Measurements from ENCODE around the gene SRSF12. TPM values are rescaled to one million over a fixed set of nuclear protein-coding genes. Genes with fewer than 3 reads are reported as not detected.

SRSF12 gene
- total RNA-seq, 4 donors from 2014 or later: not detected

DNA sequence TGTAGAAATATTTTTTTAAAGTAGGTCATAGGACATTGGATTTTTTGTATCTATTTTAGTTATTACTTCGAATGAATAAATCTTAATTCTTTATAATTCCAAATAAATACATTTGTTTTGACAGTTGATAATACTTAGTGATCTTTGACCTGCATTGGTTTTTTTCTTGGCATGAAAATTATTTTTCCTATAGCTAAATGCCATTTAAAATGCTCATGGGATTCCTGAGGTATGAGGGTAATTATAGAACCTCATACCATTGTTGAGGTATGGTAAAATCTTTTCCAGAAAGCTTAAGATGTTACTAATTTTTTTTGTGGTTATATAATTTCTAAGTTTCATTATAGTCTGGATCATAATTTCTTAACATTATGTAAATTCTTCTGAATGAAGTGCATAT, 36.3 kb upstream of the SRSF12 start:
- Histone ChIP-seq H3K9me3 (no peaks in the 10 kb centered on the region), H3K36me3 (peaks cover 0 to 4% (median 0%) of the 10 kb centered on the region in 3 donors), H3K4me1 (no peaks in the 10 kb centered on the region), H3K27ac (no peak overlapping the region), H3K27me3 (no peaks in the 10 kb centered on the region), H3K4me3 (no peak overlapping the region)
- no peak for TF ChIP-seq POLR2A (IDR thresholded peaks at IDR 0.05)
- TF ChIP-seq, protein P1, sequence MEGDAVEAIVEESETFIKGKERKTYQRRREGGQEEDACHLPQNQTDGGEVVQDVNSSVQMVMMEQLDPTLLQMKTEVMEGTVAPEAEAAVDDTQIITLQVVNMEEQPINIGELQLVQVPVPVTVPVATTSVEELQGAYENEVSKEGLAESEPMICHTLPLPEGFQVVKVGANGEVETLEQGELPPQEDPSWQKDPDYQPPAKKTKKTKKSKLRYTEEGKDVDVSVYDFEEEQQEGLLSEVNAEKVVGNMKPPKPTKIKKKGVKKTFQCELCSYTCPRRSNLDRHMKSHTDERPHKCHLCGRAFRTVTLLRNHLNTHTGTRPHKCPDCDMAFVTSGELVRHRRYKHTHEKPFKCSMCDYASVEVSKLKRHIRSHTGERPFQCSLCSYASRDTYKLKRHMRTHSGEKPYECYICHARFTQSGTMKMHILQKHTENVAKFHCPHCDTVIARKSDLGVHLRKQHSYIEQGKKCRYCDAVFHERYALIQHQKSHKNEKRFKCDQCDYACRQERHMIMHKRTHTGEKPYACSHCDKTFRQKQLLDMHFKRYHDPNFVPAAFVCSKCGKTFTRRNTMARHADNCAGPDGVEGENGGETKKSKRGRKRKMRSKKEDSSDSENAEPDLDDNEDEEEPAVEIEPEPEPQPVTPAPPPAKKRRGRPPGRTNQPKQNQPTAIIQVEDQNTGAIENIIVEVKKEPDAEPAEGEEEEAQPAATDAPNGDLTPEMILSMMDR (IDR thresholded peaks at IDR 0.05): no peak
- DNase-seq: no peak

DNA sequence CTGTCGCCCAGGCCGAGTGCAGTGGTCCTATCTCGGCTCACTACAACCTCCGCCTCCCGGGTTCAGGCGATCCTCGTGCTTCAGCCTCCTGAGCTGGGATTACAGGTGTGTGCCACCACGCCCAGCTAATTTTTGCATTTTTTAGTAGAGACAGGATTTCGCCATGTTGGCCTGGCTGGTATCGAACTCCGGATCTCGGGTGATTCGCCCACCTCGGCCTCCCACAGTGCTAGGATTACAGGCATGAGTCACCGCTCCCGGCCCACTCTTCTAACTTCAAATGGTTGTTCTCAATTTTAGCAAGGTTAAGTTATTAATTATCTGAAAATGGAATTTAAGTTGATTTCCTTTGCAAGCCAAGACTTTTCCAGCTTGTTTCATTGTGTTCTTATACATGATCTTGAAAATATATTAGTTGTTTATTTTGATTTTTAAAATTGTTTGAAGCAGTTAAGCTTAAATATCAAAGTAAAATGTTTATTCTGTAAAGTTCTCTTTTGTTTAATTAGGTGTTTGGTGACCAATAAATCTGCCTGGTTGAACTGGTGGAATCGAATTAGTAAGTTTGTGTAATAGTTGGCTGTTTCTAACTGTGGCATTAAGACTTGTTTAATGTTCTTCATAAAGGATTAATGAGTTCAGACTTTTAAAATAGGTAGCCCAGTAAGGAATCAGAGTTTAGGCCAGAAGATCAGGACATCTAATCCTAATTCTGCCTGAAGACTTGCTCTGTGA, 30.3 kb upstream of the SRSF12 start:
- no peak overlapping the region for H3K4me3 ChIP-seq
- H3K9me3 ChIP-seq: no peaks in the 10 kb centered on the region
- peak overlapping the region in 1 of 4 donors; percentile 89 for H3K27ac ChIP-seq
- H3K4me1 ChIP-seq: no peaks in the 10 kb centered on the region
- H3K27me3 ChIP-seq: no peaks in the 10 kb centered on the region
- no peak for TF ChIP-seq POLR2A (IDR thresholded peaks at IDR 0.05)
- TF ChIP-seq, protein P1 (IDR thresholded peaks at IDR 0.05): no peak
- DNase-seq: no peak
- no peaks in the 10 kb centered on the region for H3K36me3 ChIP-seq

DNA sequence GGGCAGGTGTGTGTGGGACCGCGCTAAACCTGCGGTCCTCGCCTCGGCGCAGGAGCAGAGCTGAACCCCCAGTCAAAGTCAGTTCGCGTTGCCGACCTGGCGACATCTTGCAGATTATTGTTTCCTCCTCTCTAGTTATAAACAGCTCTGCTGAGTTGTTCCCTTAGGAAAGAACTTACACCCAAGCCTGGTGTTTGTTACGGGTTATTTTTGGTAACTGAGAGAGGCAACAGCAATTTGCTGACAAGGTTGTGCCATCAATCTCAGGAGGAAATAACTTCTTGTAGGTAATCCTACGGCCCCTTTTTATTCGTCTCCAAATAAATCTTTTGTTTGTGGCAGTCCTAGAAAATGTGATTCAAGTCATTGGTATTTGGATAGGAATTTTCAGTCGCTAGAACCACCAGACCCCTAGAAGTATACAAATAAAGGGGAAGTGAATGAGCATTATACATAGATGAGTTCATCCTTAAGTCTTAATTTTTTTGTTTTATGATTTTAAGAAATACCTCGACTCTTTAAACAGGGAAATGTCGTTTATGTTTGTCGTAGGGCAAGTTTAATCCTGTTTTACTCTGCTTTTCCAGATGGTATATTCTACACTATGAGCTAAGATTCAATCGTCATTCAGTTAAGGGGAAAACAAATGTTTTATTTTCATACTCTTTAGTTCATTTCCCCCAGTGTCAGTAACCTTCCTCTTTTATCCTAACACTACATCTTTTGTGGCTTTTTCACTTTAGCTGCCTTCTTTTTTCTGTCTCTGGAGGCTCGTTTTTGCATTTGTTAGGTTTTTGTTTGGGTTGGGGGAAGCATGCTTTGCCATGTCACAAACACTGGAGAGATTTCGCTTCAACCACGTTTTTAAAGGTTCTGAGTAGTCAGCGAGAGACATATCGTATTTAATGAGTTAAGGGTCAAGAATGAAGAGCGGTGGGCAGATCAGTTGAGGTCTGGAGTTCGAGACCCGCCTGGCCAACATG, 29.1 kb upstream of the SRSF12 start:
- Histone ChIP-seq H3K4me1 (no peaks in the 10 kb centered on the region), H3K27me3 (no peaks in the 10 kb centered on the region), H3K9me3 (no peaks in the 10 kb centered on the region), H3K4me3 (peak overlapping the region; percentile 61 to 96 (median 77)), H3K27ac (peak overlapping the region; percentile 63 to 90 (median 84)), H3K36me3 (no peaks in the 10 kb centered on the region)
- DNase-seq: peak in 1 of 3 donors; percentile 34
- TF ChIP-seq, protein P1 (IDR thresholded peaks at IDR 0.05): no peak
- no peak for TF ChIP-seq POLR2A (IDR thresholded peaks at IDR 0.05)

DNA sequence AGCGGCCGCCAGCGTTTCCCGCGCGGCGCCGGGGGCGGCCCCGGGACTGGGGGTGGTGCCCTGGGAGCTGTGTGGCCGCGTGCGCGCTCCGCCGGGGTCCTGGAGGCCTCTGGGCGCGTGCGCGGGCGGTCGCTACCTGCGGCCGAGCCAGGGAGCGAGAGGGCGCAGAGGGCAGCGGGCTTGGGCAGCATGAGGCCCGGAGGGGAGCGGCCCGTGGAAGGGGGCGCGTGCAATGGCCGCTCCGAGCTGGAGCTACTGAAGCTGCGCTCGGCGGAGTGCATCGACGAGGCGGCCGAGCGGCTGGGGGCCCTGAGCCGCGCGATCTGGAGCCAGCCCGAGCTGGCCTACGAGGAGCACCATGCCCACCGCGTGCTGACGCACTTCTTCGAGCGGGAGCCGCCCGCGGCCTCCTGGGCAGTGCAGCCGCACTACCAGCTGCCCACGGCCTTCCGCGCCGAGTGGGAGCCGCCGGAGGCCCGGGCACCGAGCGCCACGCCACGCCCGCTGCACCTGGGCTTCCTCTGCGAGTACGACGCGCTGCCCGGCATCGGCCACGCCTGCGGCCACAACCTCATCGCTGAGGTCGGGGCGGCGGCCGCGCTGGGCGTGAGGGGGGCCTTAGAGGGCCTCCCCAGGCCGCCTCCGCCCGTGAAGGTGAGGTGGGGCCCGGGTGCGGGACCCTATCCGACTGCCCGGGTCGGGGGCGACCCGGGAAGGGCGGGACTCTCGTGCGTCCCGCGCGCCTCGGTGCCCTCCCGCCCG, 28.3 kb upstream of the SRSF12 start, which contains the start of gene PM20D2:
Gene PM20D2, plus strand, starts transcription at position 100 of the 762 bp plus-strand sequence. Its CDS starts 90 bp downstream, at position 190.
- H3K4me1 ChIP-seq: no peaks in the 10 kb centered on the region
- no peaks in the 10 kb centered on the region for H3K36me3 ChIP-seq
- DNase-seq: peak; percentile 61 to 83 (median 79)
- peak within 1 kb of the TSS; percentile 61 to 96 (median 77) for H3K4me3 ChIP-seq
- no peaks in the 10 kb centered on the region for H3K27me3 ChIP-seq
- no peaks in the 10 kb centered on the region for H3K9me3 ChIP-seq
- TF ChIP-seq POLR2A (IDR thresholded peaks at IDR 0.05): peak in 1 of 2 donors; percentile 20
- TF ChIP-seq, protein P1 (IDR thresholded peaks at IDR 0.05): peak in 1 of 6 experiments; percentile 4
- H3K27ac ChIP-seq: peak within 1 kb of the TSS; percentile 63 to 90 (median 84)

Measured in Peyer's patch (tissue), 4 donors.